ENCODE data around the gene PRR19. TPM values are rescaled to one million over a fixed set of nuclear protein-coding genes. Genes with fewer than 3 reads are reported as not detected.

PRR19 gene
- total RNA-seq, 2 donors from 2014 or later: 0.59 TPM; not detected in 1

DNA sequence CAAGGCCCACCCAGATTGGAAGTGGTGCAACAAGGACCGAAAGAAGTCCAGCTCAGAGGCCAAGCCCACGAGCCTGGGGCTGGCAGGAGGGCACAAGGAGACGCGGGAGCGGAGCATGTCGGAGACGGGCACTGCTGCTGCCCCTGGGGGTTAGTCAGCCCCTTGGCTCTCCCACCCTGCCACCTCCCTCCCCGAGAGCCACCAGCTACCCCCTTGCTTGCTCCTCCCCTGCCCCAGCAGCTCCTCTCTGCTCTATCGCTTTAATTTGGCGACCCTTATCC lies 14.2 kb upstream of the PRR19 start:
- Histone ChIP-seq H3K9me3 (no peaks in the 10 kb centered on the region), H3K4me3 (no peak overlapping the region), H3K27ac (no peak overlapping the region), H3K4me1 (peaks cover 0 to 33% of the 10 kb centered on the region in 2 donors), H3K27me3 (no peaks in the 10 kb centered on the region), H3K36me3 (peaks cover 57% of the 10 kb centered on the region)
- TF ChIP-seq, protein P1, sequence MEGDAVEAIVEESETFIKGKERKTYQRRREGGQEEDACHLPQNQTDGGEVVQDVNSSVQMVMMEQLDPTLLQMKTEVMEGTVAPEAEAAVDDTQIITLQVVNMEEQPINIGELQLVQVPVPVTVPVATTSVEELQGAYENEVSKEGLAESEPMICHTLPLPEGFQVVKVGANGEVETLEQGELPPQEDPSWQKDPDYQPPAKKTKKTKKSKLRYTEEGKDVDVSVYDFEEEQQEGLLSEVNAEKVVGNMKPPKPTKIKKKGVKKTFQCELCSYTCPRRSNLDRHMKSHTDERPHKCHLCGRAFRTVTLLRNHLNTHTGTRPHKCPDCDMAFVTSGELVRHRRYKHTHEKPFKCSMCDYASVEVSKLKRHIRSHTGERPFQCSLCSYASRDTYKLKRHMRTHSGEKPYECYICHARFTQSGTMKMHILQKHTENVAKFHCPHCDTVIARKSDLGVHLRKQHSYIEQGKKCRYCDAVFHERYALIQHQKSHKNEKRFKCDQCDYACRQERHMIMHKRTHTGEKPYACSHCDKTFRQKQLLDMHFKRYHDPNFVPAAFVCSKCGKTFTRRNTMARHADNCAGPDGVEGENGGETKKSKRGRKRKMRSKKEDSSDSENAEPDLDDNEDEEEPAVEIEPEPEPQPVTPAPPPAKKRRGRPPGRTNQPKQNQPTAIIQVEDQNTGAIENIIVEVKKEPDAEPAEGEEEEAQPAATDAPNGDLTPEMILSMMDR (IDR thresholded peaks at IDR 0.05): no peak
- DNase-seq (ENCODE audit: low spot score): no peak

GRCh38 chr19:42288387-42288786 lies 13.5 kb upstream of the PRR19 start:
- peaks cover 0 to 27% of the 10 kb centered on the region in 2 donors for H3K4me1 ChIP-seq
- no peak overlapping the region for H3K27ac ChIP-seq
- H3K4me3 ChIP-seq: no peak overlapping the region
- H3K9me3 ChIP-seq: no peaks in the 10 kb centered on the region
- no peak for DNase-seq (ENCODE audit: low spot score)
- H3K36me3 ChIP-seq: peaks cover 63% of the 10 kb centered on the region
- H3K27me3 ChIP-seq: no peaks in the 10 kb centered on the region
- TF ChIP-seq, protein P1 (IDR thresholded peaks at IDR 0.05): no peak

DNA sequence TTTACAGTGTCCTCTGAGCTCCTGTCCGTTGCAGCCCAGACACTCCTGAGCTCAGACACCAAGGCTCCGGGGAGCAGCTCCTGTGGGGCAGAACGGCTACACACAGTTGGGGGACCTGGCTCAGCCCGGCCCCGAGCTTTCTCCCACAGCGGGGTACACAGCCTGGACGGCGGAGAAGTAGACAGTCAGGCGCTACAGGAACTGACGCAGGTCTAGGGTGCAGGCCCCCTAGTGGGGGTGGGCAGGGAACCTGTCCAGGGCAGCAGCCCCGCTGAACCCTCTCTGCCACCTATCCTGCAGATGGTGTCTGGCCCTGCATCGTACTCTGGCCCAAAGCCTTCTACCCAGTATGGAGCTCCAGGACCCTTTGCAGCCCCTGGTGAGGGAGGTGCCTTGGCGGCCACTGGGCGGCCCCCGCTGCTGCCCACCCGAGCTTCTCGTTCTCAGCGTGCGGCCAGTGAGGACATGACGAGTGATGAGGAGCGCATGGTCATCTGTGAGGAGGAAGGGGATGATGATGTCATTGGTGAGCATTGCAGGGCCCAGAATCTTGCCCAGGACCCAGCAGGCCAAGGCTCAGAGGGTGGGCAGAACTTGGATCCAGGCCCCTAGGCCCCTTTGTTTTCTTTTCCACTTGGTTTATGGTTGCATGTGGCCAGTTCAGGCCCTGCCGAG lies 12.9 kb upstream of the PRR19 start:
- no peak for DNase-seq (ENCODE audit: low spot score)

GRCh38 chr19:42289556-42290041 lies 12.3 kb upstream of the PRR19 start:
- H3K9me3 ChIP-seq: no peaks in the 10 kb centered on the region
- H3K27me3 ChIP-seq: no peaks in the 10 kb centered on the region
- no peak overlapping the region for H3K27ac ChIP-seq
- H3K4me3 ChIP-seq: no peak overlapping the region
- peaks cover 0 to 24% of the 10 kb centered on the region in 2 donors for H3K4me1 ChIP-seq
- TF ChIP-seq, protein P1 (IDR thresholded peaks at IDR 0.05): no peak
- H3K36me3 ChIP-seq: peaks cover 75% of the 10 kb centered on the region
- no peak for DNase-seq (ENCODE audit: low spot score)

More for the DNA sequence above, 12.9 kb upstream of the PRR19 start:
- TF ChIP-seq, protein P1 (IDR thresholded peaks at IDR 0.05): no peak
- no peaks in the 10 kb centered on the region for H3K27me3 ChIP-seq
- H3K36me3 ChIP-seq: peaks cover 69% of the 10 kb centered on the region
- H3K4me3 ChIP-seq: no peak overlapping the region
- no peaks in the 10 kb centered on the region for H3K9me3 ChIP-seq
- H3K4me1 ChIP-seq: peaks cover 0 to 26% of the 10 kb centered on the region in 2 donors
- H3K27ac ChIP-seq: no peak overlapping the region

DNA sequence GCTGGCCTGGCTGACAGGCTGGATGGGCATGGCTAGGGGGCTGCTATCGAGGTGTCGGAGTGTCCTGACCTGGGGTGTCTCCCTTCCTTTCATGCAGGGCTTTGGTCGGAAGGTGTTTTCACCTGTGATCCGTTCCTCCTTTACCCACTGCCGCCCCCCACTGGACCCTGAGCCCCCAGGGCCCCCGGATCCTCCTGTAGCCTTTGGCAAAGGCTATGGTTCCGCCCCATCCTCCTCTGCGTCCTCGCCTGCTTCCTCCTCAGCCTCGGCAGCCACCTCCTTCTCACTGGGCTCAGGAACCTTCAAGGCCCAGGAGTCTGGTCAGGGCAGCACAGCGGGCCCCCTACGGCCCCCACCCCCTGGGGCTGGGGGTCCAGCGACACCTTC lies 11.8 kb upstream of the PRR19 start:
- Histone ChIP-seq H3K27ac (no peak overlapping the region), H3K36me3 (peaks cover 80% of the 10 kb centered on the region), H3K4me3 (no peak overlapping the region), H3K9me3 (no peaks in the 10 kb centered on the region), H3K27me3 (no peaks in the 10 kb centered on the region), H3K4me1 (peaks cover 0 to 19% of the 10 kb centered on the region in 2 donors)
- TF ChIP-seq, protein P1 (IDR thresholded peaks at IDR 0.05): no peak
- DNase-seq (ENCODE audit: low spot score): no peak
